OCI-LY3 (cell line): Measurements from ENCODE around the gene MCF2L2.

Source experiments
- EZH2phosphoT487 ChIP-seq: fragments of 200-600 bp; shearing (Covaris generic); IDR thresholded peaks from 2 replicates; pipeline ENCODE4 v1.6.1; 2018; ENCODE audit warnings: antibody characterized with exemption, mixed run types, low read depth
- TF ChIP-seq, protein P1 (sequence below): fragments of 200-600, 300-600 bp; sonication (generic); IDR thresholded peaks from 2 replicates; pipeline ENCODE4 v1.5.1; 2014; ENCODE audit warnings: antibody characterized with exemption, low read length, low read depth

DNA sequence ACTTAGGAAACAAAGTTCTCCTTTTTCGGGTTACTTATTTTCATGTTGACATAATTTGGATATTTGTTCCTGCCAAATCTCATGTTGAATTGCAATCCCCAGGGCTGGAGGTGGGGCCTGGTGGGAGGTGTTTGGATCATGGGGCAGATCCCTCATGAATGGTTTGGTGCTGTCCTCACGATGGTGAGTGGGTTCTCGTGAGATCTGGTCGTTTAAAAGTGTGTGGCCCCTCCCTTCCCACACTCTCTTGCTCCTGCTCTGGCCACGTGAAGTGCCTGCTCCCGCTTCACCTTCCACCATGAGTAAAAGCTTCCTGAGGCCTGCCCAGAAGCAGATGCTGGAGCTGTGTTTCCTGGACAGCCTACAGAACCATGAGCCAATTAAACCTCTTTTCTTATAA lies 43.7 kb upstream of the MCF2L2 start:
- TF ChIP-seq, protein P1, sequence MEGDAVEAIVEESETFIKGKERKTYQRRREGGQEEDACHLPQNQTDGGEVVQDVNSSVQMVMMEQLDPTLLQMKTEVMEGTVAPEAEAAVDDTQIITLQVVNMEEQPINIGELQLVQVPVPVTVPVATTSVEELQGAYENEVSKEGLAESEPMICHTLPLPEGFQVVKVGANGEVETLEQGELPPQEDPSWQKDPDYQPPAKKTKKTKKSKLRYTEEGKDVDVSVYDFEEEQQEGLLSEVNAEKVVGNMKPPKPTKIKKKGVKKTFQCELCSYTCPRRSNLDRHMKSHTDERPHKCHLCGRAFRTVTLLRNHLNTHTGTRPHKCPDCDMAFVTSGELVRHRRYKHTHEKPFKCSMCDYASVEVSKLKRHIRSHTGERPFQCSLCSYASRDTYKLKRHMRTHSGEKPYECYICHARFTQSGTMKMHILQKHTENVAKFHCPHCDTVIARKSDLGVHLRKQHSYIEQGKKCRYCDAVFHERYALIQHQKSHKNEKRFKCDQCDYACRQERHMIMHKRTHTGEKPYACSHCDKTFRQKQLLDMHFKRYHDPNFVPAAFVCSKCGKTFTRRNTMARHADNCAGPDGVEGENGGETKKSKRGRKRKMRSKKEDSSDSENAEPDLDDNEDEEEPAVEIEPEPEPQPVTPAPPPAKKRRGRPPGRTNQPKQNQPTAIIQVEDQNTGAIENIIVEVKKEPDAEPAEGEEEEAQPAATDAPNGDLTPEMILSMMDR = no peak
- no peak for TF ChIP-seq EZH2phosphoT487
